ENCODE measurements around the gene EVC2. TPM values are rescaled to one million over a fixed set of nuclear protein-coding genes. Genes with fewer than 3 reads are reported as not detected.

EVC2 gene
- polyA plus RNA-seq, 1 donor (not counting 4 experiments of a cell fraction or from before 2014, with no cell fraction given), result 1.7 TPM

DNA sequence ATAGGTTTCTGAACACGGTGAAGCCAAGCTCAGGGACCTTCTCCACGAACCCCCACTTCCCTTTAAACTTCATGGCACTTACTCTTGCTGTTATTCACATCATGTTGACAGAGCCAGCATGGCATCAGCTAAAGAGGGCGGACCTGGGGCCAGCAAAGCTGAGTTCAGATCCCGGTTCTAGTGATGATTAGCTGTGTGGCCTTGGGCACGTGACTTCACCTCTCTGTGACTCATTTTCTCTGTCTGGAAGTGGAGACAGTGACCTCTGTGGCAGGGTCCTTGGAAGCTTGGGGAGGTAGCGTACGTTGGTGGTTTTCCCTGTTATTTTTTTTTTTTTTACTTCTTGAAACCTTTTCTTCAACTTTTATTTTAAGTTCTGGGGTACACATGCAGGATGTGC lies 16.0 kb upstream of the EVC2 start:
- H3K36me3 ChIP-seq (ENCODE audit: control insufficient read depth in 2 of 2, extremely low read depth in 1 of 2, insufficient read depth in 2 of 2, low read length in 2 of 2), result peaks cover 17 to 39% of the 10 kb centered on the region in 2 experiments
- FAIRE-seq (no peak), DNase-seq (ENCODE audit: low read depth, low spot score) (no peak)
- dilution Hi-C loops (cut with MboI; ENCODE audit: extremely low pct_ligation_motif_present, low sequenced_read_pairs), result no loop called here
- peaks cover 5% of the 10 kb centered on the region for H4K20me1 ChIP-seq (ENCODE audit: control insufficient read depth, extremely low read depth, insufficient read depth, low read length)
- no peaks in the 10 kb centered on the region for H3K9me3 ChIP-seq (ENCODE audit: control insufficient read depth, low read depth, low read length)
- no peaks in the 10 kb centered on the region for H3K27me3 ChIP-seq (ENCODE audit: control insufficient read depth, extremely low read depth, insufficient read depth, low read length)
- no peak overlapping the region for H3K4me2 ChIP-seq (ENCODE audit: control insufficient read depth, extremely low read depth, insufficient read depth, low read depth, low read length)
- no peaks in the 10 kb centered on the region for H3K9me1 ChIP-seq (ENCODE audit: control insufficient read depth, extremely low read depth, insufficient read depth, low read length)
- peaks cover 57% of the 10 kb centered on the region for H3K79me2 ChIP-seq (ENCODE audit: control insufficient read depth, insufficient read depth, low read length)
- H3K27ac ChIP-seq (ENCODE audit: control insufficient read depth, insufficient read depth, low read length), result no peak overlapping the region
- H2AFZ ChIP-seq (ENCODE audit: control insufficient read depth, low read length), result no peak overlapping the region
- H3K4me1 ChIP-seq (ENCODE audit: control insufficient read depth, extremely low read depth, insufficient read depth, low read length), result no peaks in the 10 kb centered on the region
- no peak overlapping the region for H3K4me3 ChIP-seq (ENCODE audit: control insufficient read depth in 2 of 3, extremely low read depth in 1 of 3, insufficient read depth in 2 of 3, low read depth in 1 of 3, low read length in 3 of 3)
- H3K9ac ChIP-seq (ENCODE audit: control insufficient read depth, extremely low read depth, insufficient read depth, low read length), result no peak overlapping the region
- no peak for TF ChIP-seq EZH2 (IDR thresholded peaks at IDR 0.05; ENCODE audit: low read length)
- TF ChIP-seq, protein P1, sequence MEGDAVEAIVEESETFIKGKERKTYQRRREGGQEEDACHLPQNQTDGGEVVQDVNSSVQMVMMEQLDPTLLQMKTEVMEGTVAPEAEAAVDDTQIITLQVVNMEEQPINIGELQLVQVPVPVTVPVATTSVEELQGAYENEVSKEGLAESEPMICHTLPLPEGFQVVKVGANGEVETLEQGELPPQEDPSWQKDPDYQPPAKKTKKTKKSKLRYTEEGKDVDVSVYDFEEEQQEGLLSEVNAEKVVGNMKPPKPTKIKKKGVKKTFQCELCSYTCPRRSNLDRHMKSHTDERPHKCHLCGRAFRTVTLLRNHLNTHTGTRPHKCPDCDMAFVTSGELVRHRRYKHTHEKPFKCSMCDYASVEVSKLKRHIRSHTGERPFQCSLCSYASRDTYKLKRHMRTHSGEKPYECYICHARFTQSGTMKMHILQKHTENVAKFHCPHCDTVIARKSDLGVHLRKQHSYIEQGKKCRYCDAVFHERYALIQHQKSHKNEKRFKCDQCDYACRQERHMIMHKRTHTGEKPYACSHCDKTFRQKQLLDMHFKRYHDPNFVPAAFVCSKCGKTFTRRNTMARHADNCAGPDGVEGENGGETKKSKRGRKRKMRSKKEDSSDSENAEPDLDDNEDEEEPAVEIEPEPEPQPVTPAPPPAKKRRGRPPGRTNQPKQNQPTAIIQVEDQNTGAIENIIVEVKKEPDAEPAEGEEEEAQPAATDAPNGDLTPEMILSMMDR (optimal IDR thresholded peaks at IDR 0.05 in 1 of 3, IDR thresholded peaks at IDR 0.05 in 1 of 3, conservative IDR thresholded peaks at IDR 0.05 in 1 of 3; ENCODE audit: extremely low read depth in 1 of 3, insufficient read depth in 2 of 3, low read length in 3 of 3), result no peak

DNA sequence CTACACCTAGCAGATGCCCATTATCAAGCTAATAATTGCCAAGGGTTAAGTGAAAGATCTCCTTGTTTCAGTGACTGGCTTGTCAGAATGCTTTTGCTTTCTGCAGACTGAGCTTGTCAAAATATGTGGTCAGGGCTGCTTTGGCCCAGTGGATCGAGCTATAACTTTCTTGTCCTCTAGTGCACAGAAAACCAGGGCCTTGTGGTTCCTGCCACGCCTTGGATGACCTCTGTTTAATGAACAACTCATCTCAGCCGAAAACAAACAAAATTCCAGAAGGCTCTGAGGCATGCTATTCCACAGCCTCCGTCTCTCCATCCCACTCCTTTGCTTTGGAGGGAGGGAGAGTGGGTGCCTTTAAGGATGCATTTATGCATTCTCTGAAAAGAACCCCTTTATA lies 14.0 kb upstream of the EVC2 start:
- TF ChIP-seq, protein P1 (optimal IDR thresholded peaks at IDR 0.05 in 1 of 3, IDR thresholded peaks at IDR 0.05 in 1 of 3, conservative IDR thresholded peaks at IDR 0.05 in 1 of 3; ENCODE audit: extremely low read depth in 1 of 3, insufficient read depth in 2 of 3, low read length in 3 of 3), result no peak
- TF ChIP-seq EZH2 (IDR thresholded peaks at IDR 0.05; ENCODE audit: low read length), result no peak
- Histone ChIP-seq H2AFZ (ENCODE audit: control insufficient read depth, low read length) (no peak overlapping the region), H3K36me3 (ENCODE audit: control insufficient read depth in 2 of 2, extremely low read depth in 1 of 2, insufficient read depth in 2 of 2, low read length in 2 of 2) (peaks cover 15 to 45% of the 10 kb centered on the region in 2 experiments), H3K27me3 (ENCODE audit: control insufficient read depth, extremely low read depth, insufficient read depth, low read length) (no peaks in the 10 kb centered on the region), H3K79me2 (ENCODE audit: control insufficient read depth, insufficient read depth, low read length) (peaks cover 69% of the 10 kb centered on the region), H3K9me1 (ENCODE audit: control insufficient read depth, extremely low read depth, insufficient read depth, low read length) (peaks cover 2% of the 10 kb centered on the region), H3K9ac (ENCODE audit: control insufficient read depth, extremely low read depth, insufficient read depth, low read length) (no peak overlapping the region), H3K4me3 (ENCODE audit: control insufficient read depth in 2 of 3, extremely low read depth in 1 of 3, insufficient read depth in 2 of 3, low read depth in 1 of 3, low read length in 3 of 3) (no peak overlapping the region), H4K20me1 (ENCODE audit: control insufficient read depth, extremely low read depth, insufficient read depth, low read length) (peaks cover 7% of the 10 kb centered on the region), H3K27ac (ENCODE audit: control insufficient read depth, insufficient read depth, low read length) (no peak overlapping the region), H3K9me3 (ENCODE audit: control insufficient read depth, low read depth, low read length) (no peaks in the 10 kb centered on the region), H3K4me1 (ENCODE audit: control insufficient read depth, extremely low read depth, insufficient read depth, low read length) (no peaks in the 10 kb centered on the region), H3K4me2 (ENCODE audit: control insufficient read depth, extremely low read depth, insufficient read depth, low read depth, low read length) (no peak overlapping the region)
- dilution Hi-C loops (cut with MboI; ENCODE audit: extremely low pct_ligation_motif_present, low sequenced_read_pairs), result no loop called here
- DNase-seq (ENCODE audit: low read depth, low spot score) (no peak), FAIRE-seq (no peak)
